HG03565 (cell line): ENCODE data around the gene TNPO1.

Experiments
- ATAC-seq: cut with Tn5 transposase; IDR thresholded peaks from one replicate; pipeline ENCODE4 v1.9.1; 2021; ENCODE audit warnings: mild to moderate bottlenecking, moderate library complexity; ENCODE audit not compliant: unreplicated experiment

TNPO1 gene

DNA sequence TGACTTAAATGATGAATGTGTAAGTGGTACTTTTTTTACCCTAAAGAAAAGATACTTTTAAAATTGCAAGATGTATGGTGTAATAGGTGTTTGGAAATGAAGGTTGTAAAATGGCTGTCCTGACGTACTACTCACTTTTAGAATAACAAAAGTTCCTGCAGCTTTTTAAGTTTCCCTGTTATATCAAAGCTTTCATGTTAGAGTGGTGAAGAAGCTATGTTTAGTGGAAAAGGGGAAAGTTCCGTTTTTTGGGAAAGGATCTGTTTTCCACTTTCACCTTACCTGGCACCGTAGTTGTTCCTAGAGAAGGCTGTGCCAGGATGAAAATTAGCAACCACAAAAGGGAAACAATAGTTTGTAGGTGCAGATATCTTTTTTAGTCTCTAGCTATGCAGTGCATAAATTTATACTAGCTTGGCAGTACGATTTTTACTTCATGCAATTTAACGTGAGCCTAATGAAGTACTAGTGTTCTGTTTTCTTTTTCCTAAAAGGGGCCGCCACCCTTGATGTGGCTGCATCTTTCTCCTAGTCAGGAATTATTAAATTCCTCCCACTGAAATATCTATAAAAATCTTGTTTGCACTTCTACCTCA lies 1.3 kb downstream of the TNPO1 start:
- no peak for ATAC-seq

GRCh38 chr5:72818866-72819534 lies 2.5 kb downstream of the TNPO1 start:
- ATAC-seq = no peak

GRCh38 chr5:72821776-72822175 lies 5.3 kb downstream of the TNPO1 start:
- no peak for ATAC-seq

- no peak for ATAC-seq
Observed at GRCh38 chr5:72822944-72823343, 6.5 kb downstream of the TNPO1 start.

GRCh38 chr5:72829707-72830106 lies 13.2 kb downstream of the TNPO1 start:
- no peak for ATAC-seq

GRCh38 chr5:72830362-72830761 lies 13.9 kb downstream of the TNPO1 start:
- no peak for ATAC-seq

DNA sequence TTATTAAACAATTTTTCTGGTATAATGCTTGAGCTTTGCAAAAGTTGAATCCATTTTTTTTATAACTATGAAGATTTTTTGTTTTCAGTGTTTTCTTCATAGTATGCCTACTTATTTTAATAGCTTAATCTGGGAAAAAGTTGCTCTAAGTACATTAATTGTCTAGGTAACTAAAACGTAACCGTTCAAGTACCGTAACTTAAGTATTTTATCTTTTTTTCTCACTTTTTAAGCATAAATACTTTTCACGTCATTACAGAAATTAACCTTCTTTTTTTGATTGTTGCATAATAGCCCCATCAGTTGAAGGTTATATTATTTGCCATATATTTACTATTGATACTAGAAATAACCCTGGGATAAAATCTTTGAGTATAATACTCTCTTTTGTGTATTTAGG lies 15.2 kb downstream of the TNPO1 start:
- no peak for ATAC-seq

GRCh38 chr5:72834924-72835323 lies 18.5 kb downstream of the TNPO1 start:
- ATAC-seq = no peak

- ATAC-seq = no peak
Observed at GRCh38 chr5:72835633-72836032, 19.2 kb downstream of the TNPO1 start.

- no peak for ATAC-seq
Observed at GRCh38 chr5:72836810-72837209, 20.3 kb downstream of the TNPO1 start.

DNA sequence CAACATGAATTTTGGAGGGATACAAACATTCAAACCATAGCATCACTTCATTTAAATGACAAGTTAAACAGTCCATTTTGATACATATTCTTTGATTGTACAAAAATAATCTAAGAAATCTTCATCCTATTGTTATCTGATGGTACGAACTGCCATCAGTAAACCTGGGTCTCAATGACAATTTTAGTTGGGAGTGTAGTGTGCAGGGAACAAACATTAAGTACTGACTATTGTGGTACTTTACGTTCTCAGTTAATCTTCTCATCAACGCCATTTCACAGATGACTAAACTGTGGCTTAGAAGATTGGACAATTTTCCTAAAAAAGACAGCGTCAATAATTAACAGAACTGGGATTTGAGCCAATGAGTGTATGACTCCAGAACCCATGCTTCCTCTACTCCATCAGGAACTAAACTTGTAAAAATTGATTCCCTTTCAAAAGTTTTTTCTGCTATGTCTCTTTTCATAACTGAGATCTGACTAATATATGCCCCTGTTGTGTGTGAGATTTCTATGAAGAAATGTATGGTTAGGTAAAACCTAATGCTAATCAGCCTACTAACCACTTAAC lies 21.1 kb downstream of the TNPO1 start:
- no peak for ATAC-seq

DNA sequence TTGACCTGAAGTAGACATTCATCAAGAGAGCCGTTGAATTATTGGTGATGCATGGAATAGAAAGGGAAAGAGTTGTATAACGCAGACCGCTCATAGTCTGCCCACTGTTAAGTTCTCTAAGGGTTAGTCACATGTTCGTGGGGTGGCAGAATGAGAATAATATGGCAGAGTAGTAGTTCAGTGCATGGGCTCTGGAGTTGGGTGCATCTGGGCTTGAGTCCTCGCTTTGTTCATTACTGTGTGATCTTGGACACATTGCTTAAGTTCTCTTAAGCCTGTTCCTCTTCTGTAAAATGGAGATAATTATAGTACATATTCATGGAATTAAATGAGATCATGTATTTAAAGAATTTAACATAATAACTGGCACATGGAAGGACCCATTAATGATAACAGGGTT lies 23.6 kb downstream of the TNPO1 start:
- no peak for ATAC-seq

- ATAC-seq = no peak
Observed at GRCh38 chr5:72841756-72842535, 25.5 kb downstream of the TNPO1 start.

DNA sequence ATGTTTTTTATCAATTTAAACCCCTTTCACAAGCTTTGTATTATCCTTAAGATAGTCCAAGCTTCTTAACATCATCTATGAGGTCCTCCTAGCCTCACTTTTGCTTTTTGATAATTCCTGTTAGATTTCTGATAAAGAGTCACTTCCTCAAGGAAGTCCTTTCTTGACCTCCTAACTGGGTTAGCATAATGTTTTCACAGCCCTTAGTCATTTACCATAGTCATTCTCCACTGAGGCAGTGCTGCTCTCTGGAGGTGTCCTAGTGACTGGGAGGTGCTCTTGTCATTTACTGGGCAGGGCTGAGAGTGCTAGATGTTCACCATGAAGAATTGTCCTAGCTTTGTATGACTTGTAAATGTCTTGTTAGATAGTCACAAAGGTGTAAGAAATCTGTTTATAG lies 26.4 kb downstream of the TNPO1 start:
- no peak for ATAC-seq

- ATAC-seq = no peak
Observed at GRCh38 chr5:72844218-72844603, 27.8 kb downstream of the TNPO1 start.

DNA sequence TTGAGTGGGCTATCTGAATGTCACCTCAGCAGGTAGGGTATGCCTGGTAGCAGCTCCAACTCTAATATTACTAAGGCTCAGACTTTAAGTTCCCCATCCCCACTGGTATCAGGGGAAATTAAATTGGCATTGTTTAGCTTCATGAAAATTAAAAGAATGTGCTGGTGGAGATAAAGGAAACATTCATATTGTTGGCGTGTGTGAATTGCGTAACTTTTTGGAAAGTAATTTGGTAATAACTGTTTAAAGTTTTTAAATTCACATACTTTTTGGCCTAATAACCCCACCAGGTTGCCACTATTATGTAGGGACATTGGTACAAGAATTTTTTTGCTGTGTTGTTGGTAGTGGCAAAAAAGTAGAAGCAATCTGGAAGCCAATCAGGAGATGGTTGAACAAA lies 29.4 kb downstream of the TNPO1 start:
- ATAC-seq = no peak

- ATAC-seq = no peak
Observed at GRCh38 chr5:72846483-72846882, 30.0 kb downstream of the TNPO1 start.

GRCh38 chr5:72847439-72847838 lies 31.0 kb downstream of the TNPO1 start:
- no peak for ATAC-seq

DNA sequence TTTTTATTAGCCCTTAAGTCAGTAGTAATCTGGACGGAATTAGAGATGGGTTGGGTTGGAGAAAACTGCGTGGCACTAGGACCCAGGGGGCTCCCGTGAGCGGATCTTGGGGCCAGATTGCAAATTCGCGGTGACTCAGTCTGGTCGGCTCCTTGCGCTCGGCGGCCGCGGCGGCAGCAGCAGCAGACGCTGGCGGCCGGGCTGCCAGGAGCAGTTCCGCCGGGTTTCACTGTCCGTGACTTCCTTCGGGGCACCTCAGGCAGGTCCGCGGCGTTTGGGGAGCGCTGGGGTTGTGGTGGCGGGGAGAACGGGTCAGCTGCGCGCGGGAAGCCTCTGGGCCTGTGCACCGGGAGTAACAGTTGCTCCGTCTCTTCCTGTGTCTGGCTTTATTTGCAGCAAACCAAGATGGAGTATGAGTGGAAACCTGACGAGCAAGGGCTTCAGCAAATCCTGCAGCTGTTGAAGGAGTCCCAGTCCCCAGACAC lies 31.6 kb downstream of the TNPO1 start:
- peak; percentile 69 for ATAC-seq

GRCh38 chr5:72848474-72849428 lies 32.3 kb downstream of the TNPO1 start:
- peak; percentile 38 for ATAC-seq

DNA sequence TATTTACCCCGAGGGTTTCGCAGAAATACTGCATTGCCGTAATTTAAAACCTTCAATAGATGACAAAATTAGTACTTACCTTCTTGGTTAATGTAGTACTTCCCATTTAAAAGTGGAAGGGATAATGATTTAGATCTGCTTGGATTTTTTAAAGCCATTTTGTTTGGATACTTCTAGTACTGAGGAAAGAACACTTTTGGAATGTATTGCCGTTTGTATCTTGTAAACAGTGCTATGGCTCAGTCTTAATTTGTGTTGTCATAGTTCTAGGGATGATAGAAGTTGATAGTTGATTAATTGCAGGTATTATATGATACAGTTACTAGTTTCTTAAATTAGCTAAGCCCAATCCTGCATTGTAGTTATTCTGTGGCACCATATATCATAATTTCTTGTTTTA lies 33.1 kb downstream of the TNPO1 start:
- ATAC-seq = no peak
